ENCODE results near the gene SLC22A16. TPM values are rescaled to one million over a fixed set of nuclear protein-coding genes. Genes with fewer than 3 reads are reported as not detected.

Gene SLC22A16
- total and polyA plus RNA-seq, 2 of the 13 experiments (the other 11 are each of a cell fraction or from before 2014, with no cell fraction given), result 0.04 TPM; not detected in 1

GRCh38 chr6:110415086-110415916 is 61.1 kb downstream of the SLC22A16 start, which contains the start of gene DDO (continued):
- TF ChIP-seq ZNF431 (CRISPR knock-in tag; IDR thresholded peaks at IDR 0.05; ENCODE audit: borderline replicate concordance, low read depth), result no peak
- peak; percentile 59; the same call in 1 of the 2 replicates for TF ChIP-seq SIN3A (IDR thresholded peaks at IDR 0.05; ENCODE audit: borderline replicate concordance, low read depth, low read length)
- TF ChIP-seq ZNF674 (CRISPR knock-in tag; IDR thresholded peaks at IDR 0.05; ENCODE audit: low read depth), result no peak
- no peak for TF ChIP-seq HNRNPK (IDR thresholded peaks at IDR 0.05; ENCODE audit: low read depth, low read length, poor library complexity, severe bottlenecking)
- no peak for TF ChIP-seq TOE1 (CRISPR knock-in tag; IDR thresholded peaks at IDR 0.05)
- peak; percentile 24; the same call in 1 of the 2 replicates for TF ChIP-seq KAT8 (CRISPR knock-in tag; IDR thresholded peaks at IDR 0.05)
- no peak for TF ChIP-seq HHEX (CRISPR knock-in tag; IDR thresholded peaks at IDR 0.05)
- TF ChIP-seq, protein P1, sequence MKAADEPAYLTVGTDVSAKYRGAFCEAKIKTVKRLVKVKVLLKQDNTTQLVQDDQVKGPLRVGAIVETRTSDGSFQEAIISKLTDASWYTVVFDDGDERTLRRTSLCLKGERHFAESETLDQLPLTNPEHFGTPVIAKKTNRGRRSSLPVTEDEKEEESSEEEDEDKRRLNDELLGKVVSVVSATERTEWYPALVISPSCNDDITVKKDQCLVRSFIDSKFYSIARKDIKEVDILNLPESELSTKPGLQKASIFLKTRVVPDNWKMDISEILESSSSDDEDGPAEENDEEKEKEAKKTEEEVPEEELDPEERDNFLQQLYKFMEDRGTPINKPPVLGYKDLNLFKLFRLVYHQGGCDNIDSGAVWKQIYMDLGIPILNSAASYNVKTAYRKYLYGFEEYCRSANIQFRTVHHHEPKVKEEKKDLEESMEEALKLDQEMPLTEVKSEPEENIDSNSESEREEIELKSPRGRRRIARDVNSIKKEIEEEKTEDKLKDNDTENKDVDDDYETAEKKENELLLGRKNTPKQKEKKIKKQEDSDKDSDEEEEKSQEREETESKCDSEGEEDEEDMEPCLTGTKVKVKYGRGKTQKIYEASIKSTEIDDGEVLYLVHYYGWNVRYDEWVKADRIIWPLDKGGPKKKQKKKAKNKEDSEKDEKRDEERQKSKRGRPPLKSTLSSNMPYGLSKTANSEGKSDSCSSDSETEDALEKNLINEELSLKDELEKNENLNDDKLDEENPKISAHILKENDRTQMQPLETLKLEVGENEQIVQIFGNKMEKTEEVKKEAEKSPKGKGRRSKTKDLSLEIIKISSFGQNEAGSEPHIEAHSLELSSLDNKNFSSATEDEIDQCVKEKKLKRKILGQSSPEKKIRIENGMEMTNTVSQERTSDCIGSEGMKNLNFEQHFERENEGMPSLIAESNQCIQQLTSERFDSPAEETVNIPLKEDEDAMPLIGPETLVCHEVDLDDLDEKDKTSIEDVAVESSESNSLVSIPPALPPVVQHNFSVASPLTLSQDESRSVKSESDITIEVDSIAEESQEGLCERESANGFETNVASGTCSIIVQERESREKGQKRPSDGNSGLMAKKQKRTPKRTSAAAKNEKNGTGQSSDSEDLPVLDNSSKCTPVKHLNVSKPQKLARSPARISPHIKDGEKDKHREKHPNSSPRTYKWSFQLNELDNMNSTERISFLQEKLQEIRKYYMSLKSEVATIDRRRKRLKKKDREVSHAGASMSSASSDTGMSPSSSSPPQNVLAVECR (CRISPR knock-in tag; IDR thresholded peaks at IDR 0.05; ENCODE audit: borderline replicate concordance), result peak; percentile 81
- TF ChIP-seq, protein P2, sequence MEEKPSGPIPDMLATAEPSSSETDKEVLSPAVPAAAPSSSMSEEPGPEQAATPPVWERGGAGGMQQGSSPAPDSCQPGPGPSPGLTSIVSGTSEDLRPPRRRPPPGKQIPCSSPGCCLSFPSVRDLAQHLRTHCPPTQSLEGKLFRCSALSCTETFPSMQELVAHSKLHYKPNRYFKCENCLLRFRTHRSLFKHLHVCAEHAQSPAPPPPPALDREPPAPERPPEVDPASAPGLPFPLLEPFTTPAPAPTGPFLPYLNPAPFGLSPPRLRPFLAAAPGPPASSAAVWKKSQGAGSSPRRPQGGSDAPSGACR (CRISPR knock-in tag; IDR thresholded peaks at IDR 0.05), result no peak
- 0 out of 2 replicates have a peak, but pooled peaks have one; percentile 66 for TF ChIP-seq HMGXB3 (CRISPR knock-in tag; IDR thresholded peaks at IDR 0.05; ENCODE audit: borderline replicate concordance)
- TF ChIP-seq ZGPAT (CRISPR knock-in tag; IDR thresholded peaks at IDR 0.05), result peak; percentile 45; the same call in 1 of the 2 replicates
- TF ChIP-seq GABPA (IDR thresholded peaks at IDR 0.05; ENCODE audit: low read depth, low read length), result no peak
- TF ChIP-seq GABPA (CRISPR knock-in tag; IDR thresholded peaks at IDR 0.05; ENCODE audit: low read depth), result 0 out of 2 replicates have a peak, but pooled peaks have one; percentile 19
- peak; percentile 48 for TF ChIP-seq PHF8 (CRISPR knock-in tag; IDR thresholded peaks at IDR 0.05)
- TF ChIP-seq NKX3-1 (CRISPR knock-in tag; IDR thresholded peaks at IDR 0.05), result no peak
- TF ChIP-seq ZNF605 (CRISPR knock-in tag; IDR thresholded peaks at IDR 0.05), result 0 out of 2 replicates have a peak, but pooled peaks have one; percentile 37
- TF ChIP-seq TBX2 (CRISPR knock-in tag; IDR thresholded peaks at IDR 0.05; ENCODE audit: borderline replicate concordance), result peak; percentile 23; the same call in 1 of the 2 replicates
- TF ChIP-seq ZNF678 (CRISPR knock-in tag; IDR thresholded peaks at IDR 0.05), result no peak
- TF ChIP-seq SIN3B (IDR thresholded peaks at IDR 0.05; ENCODE audit: low read length), result 0 out of 2 replicates have a peak, but pooled peaks have one; percentile 16

Measured in HepG2 (cell line).